GM12892 (cell line): Measurements from ENCODE around the gene SLC2A4RG.

Source experiments
- POLR2A ChIP-seq: IDR thresholded peaks from 2 replicates; pipeline ENCODE4 v1.6.1; 2011; ENCODE audit warnings: low read depth, low read length, control low read depth
- TAF1 ChIP-seq: IDR thresholded peaks from 2 replicates; pipeline ENCODE4 v1.6.1; 2011; ENCODE audit warnings: low read depth, mild to moderate bottlenecking, control low read depth, low read length, borderline replicate concordance

- TF ChIP-seq TAF1: no peak
- TF ChIP-seq POLR2A: no peak
Observed at GRCh38 chr20:63769891-63770474, 30.4 kb downstream of the SLC2A4RG start.
